NCI-H146 (cell line): ENCODE measurements around the gene ERN2.

ENCODE experiments used
- DNase-seq: peaks from one replicate; lab custom pipeline; 2025; lab: John Stamatoyannopoulos, UW

Gene ERN2

GRCh38 chr16:23687034-23687808 lies 25.8 kb downstream of the ERN2 start:
- DNase-seq = no peak

GRCh38 chr16:23683487-23683886 lies 29.5 kb downstream of the ERN2 start:
- no peak for DNase-seq

GRCh38 chr16:23682181-23682580 lies 30.8 kb downstream of the ERN2 start:
- no peak for DNase-seq

GRCh38 chr16:23679986-23680336 lies 33.1 kb downstream of the ERN2 start:
- no peak for DNase-seq

- DNase-seq = peak; percentile 67
These were observed 33.6 kb downstream of the ERN2 start for GRCh38 chr16:23679274-23679985.

GRCh38 chr16:23678430-23679273 lies 34.4 kb downstream of the ERN2 start, which contains the start of gene PLK1:
TSS of gene PLK1 (plus strand) at chr16:23678889. CDS start at chr16:23678933, 44 bp downstream.
- peak; percentile 93 for DNase-seq

GRCh38 chr16:23676924-23677480 lies 36.0 kb downstream of the ERN2 start:
- no peak for DNase-seq

GRCh38 chr16:23673971-23674614 lies 38.9 kb downstream of the ERN2 start:
- DNase-seq = no peak

GRCh38 chr16:23670137-23670776 lies 42.8 kb downstream of the ERN2 start:
- no peak for DNase-seq

GRCh38 chr16:23668873-23669272 lies 44.1 kb downstream of the ERN2 start:
- DNase-seq = no peak

- no peak for DNase-seq
These were observed 44.8 kb downstream of the ERN2 start for GRCh38 chr16:23668225-23668624.

GRCh38 chr16:23667355-23667659 lies 45.7 kb downstream of the ERN2 start:
- DNase-seq = no peak

- DNase-seq = no peak
These were observed 46.3 kb downstream of the ERN2 start for GRCh38 chr16:23666571-23667354.

- DNase-seq = no peak
These were observed 49.1 kb downstream of the ERN2 start for GRCh38 chr16:23663918-23664317.

GRCh38 chr16:23651943-23652468 lies 61.0 kb downstream of the ERN2 start:
- no peak for DNase-seq

- DNase-seq = no peak
These were observed 62.2 kb downstream of the ERN2 start for GRCh38 chr16:23650674-23651416.

- no peak for DNase-seq
These were observed 70.7 kb downstream of the ERN2 start for GRCh38 chr16:23642246-23642774.

- DNase-seq = peak; percentile 96
These were observed 71.9 kb downstream of the ERN2 start, which contains the start of the genes DCTN5 and PALB2 for GRCh38 chr16:23640931-23641765. TSS of gene DCTN5 (plus strand) at chr16:23641466. CDS start at chr16:23641543, 77 bp downstream. TSS of gene PALB2 (minus strand) at chr16:23641310. CDS start at chr16:23641157, 153 bp downstream.
